IPS-NIHi7 (cell line): ENCODE measurements around the gene SLC25A53.
A peak's percentile ranks its signal among the peaks of the same experiment; 100 is the strongest.
"Not testable (repeated sequence)": the region's sequence is repeated elsewhere in the genome, so short reads cannot be mapped to it uniquely, and the experiment has no call there.

ENCODE experiments used
- DNase-seq: peaks from one replicate; pipeline ENCODE4 v3.0.0; 2012; ENCODE audit warnings: mixed read lengths; ENCODE audit errors: extremely low spot score

SLC25A53 gene

DNA sequence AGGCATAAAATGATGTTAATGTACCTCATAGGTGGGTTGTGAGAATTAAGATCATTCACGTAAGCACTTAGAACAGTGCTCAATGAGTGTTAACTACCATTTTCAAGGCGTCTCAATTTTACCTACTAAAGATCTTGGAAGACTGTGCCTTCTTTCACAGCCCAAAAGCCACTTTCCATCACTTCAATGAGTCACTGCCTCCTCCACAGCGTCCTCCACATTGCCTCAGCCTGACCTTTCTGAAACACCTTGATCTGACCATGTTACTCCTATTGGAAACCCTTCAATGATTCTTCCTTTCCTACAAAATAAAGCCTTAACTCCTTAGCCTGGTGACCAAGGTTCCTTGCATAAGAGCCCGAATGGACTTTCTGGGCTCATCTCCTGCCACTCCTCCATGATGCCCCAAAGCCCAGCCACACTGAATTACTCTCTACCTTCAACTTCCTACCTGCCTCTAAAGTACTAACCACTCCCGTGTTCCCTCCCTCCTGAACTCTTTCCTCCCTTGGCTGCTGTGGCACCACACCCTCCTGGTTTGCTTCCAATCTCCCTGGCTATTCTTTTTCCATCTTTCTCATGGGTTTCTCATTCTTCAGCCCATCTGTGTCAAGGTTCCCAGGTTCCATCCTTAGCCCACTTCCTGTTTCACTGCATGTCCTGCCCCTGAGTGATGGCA, 22.1 kb downstream of the SLC25A53 start:
- no peak for DNase-seq

DNA sequence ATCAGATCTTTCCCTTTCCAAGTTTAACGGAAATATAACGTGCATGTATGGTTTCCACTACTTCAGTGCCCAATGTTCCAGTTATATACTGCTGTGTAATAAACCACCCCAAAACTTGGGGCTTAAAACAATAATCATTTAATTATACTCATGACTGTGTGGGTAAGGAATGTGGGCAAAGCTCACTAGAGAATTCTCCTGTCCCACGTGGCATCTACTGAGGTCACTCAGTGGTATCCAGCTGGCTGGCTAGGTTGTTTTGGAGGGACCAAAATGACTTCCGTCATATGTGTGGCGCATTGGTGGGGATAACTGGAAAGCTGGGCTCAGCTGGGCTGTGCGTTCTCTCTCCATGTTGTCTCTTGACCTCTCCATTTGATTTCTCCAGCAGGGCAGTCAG, 26.0 kb downstream of the SLC25A53 start:
- DNase-seq = no peak

DNA sequence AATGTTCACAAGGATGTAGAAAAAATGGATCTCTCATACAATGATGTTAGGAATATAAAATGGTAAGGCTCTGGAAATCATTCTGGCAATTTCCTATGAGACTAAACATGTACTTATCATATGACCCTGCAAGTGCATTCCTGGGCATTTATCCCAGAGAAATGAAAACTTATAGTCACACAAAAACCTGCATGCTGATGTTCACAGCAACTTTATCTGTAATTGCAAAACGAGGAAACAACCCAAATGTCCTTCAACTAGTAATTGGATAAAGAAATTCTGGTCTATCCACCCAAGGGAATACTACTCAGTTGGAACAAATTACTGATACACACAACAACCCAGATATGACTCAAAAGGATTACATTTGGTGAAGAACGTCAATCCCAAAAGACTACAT, 30.0 kb downstream of the SLC25A53 start:
- DNase-seq = no peak

DNA sequence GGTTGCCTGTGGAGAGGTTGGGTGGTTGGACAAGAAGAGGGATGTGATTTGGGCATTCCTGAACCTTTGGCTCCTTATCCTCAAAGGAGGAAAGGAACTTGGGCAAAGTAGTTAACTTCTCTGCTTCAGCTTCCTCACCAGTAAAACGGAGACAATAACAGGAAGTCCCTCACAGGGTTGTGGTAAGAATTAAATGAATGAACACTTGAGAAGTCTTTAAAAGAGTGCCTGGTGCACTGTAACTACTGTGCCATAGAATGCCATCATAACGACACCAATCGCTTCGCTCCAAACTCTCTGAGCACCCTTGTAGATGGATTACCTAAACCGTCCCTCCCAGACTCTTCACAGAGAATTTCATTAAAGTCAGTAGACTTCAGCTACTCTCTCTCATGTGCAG, 34.0 kb downstream of the SLC25A53 start:
- DNase-seq = no peak

DNA sequence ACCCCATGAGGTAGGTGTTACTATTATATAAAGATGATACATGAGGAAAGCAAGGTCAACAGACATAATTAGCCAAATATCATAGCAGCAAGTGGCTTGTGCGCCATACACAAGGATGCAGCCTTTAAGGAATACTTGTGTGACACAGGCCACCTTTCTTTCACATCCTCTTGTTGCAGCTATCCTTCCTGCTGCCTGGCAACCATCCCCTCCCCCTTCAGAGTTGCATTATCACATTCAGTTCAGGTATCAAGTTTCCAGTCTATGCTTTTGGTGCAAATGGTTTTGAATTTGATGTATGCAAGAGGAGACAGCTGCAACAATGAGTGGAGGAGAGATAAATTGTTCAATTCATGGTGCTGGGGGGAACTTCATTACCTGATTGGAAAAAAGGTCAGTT, 38.0 kb downstream of the SLC25A53 start:
- DNase-seq = no peak

DNA sequence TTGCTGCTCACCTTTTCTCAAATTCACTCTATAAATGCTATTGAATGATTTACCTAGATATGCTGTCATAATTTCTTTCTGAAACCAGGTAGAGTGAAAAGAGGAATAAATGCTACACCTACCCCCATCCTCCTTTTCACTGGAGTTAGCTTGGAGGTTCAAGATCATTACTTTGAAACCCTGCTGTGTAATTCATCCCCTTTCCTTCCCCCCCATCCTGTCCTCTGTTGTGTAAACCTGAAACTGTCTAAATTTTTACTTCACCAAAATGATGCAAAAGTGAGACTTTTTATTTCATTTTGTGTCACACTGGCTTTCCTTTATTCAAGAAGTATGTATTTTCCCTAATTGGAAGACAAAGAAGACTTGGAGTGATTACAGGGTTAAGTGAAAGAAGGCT, 39.0 kb downstream of the SLC25A53 start:
- no peak for DNase-seq

DNA sequence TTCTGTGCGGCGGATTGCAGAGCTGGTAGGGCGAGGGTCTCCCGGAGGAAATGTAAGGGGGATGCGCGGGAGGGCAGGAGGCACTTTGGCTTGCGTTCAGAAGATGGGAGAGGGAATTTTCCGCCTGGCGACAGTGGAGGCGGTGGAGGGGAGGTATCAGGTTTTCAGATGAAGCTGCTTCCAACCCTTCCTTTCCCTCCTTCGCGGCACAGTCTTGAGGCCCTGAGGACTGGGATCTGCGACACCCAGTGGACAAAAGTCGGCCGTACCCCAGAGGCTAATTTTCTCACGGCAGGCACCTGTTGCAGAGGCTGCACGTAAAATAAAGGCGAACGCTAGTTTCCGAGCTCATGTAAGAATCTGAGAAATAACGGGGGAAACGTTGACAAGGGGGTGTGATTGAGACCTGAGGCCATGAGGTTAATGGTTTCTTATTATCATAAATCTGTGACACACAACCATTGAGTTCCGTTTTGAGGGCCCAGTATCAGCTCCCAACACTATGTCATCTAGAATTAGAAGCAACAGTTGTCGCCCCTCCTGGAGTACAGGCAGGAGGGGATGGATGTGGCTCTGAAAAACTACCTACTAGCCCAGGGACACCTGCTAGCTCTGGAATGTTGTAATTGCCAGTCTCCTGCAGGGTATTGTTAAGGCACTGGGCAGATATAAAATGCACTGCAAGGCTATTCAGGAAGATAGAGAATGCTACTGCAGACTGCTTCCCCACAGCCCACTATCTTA, 43.4 kb downstream of the SLC25A53 start:
- peak; percentile 71 for DNase-seq

DNA sequence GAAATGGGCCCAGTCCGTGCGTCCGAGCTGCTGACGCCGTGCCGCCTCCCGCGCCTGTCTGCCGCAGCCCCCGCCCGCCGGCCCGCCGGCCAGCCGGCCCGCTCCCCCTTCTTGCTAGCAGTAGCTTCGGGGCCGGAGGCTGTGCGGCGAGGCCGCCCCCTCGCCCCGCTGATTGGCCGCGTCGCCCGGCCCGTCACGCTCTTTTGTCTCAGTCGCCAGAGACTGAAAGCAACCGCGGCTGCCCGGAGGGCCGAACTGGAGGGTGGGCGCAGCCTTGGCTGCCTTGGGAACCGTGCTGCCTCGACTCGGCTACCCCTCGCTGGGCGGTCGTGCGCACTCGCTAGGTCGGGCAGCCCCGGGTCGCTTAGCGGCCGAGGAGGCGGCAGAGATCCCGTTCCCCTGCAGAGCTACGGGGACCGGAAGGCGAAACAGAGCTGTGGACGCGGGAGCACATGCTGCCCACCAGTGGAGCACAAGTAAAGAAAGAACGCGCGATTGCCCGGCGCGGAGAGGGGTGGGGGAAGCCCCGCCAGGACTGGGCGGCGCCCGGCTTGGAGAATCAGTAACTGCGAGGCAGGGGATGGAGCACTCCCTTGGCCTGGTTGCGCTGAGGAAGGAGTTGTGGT, 44.4 kb downstream of the SLC25A53 start, which contains the start of gene ZCCHC18:
Gene ZCCHC18 (plus strand): TSS at position 198 of the 626 bp plus-strand sequence. CDS start 1,589 bp downstream, outside the sequence.
- peak; percentile 95 for DNase-seq

DNA sequence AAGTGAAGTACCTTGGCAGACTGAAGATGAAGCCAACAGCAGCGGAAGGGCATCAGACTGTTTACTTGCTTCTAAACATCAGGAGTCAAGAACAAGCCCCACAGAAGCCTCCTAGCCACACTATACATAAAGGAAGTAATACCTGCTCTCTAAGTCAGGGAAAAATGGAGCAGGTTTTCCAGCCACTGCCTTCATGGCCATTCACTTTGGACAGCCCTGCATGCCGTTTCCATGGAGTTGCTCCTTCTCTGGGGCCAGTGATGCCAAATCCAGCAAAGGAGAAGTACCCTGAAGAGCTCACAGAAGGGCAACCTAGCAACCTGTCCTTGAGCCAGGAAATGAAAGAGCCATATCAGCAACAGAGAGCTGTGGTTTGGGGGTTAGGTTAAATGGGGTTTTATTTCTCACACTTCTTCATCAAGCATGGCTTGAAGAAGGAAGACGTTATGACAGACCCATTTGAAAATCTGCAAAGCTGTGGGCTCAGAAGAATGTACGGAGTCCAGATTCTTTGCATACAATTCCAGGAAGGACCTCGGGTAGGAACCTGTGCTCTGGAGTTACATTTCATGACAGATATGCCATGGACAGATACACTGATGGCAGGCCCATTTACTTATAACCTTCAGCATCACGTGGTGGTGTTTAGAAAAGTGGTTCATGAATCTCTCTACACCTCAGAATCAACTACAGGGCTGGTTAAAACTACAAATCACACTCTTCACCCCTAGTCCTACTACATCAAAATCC, 46.1 kb downstream of the SLC25A53 start:
- DNase-seq = not testable (repeated sequence)

DNA sequence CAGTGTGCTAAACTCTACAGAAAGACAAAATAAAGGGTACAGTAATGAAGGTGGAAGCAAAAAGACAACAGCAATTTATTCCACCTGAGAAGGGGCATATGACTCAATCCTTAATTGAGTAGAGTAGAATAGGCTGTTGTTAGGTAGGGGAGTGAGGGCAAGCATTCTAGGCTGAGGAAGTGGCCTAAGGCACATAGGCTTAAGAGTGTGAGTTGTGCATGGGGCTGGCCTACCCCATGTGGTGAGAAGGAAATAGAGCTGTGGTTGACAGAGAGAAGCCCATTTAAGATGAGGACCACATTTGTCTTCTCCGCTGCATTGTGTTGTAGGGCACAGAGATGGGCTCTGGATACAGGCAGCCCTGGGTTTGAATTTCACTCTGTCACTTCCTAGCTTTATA, 47.9 kb downstream of the SLC25A53 start:
- no peak for DNase-seq

DNA sequence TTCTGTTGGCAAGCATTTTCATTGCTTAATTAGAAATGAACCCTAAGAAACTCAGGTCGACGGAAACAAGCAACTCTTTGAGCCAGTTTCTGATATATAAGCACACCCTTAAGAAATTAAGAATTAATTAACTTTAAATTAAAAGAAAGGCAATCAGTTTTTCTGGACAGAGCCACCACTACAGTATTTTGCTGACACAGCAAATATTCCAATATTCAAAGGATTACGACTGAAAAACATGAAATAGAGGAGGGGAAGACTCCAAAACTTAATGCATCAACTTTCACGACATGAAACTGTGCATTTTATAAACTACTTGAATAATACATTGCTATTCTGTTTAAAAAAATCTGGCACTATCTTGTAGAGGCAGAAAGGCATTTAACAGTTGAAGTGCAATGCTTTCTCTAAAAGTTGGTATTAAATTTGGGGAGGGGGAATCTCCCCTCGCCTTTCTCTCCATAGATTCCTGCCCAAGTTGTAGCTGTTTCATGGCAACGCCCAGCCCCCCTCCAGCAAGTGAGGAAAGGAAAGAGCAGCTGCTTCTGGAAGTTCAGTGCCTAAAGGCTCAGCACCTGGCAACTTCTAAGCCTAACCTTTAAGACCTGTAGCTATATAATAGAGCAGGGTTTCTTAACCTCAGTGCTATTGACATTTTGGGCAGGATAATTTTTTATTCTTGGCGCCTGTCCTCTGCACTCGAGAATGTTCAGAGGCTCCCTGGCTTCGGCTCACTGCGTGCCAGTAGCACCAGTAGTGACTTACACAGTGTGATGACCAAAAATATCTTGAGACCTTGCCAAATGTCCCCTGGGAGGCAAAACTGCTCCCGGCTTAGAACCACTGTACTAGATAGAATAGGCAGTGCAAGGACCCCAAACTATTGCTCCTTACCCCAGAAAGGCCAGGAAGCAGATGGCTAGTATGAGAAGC, 51.2 kb downstream of the SLC25A53 start:
- no peak for DNase-seq

DNA sequence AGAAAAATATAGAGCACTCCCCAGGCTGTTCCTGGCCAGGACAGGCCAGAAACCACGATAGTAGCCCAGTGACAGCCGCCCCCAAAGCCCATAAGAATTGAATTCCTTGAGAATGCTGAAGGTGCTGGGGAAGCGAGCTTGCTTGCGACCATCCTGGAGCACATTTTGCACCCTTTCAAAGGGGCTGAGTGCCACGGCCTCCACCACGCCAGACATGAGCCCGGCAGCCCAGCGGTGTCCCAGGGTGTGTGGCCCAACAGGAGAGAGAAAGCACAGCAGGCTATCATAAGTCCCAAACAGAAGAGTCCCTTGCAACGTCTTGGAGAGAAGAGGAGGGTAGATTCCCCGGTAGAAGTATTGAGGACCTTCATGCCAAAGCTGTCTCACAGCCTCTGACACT, 52.1 kb downstream of the SLC25A53 start:
- no peak for DNase-seq

DNA sequence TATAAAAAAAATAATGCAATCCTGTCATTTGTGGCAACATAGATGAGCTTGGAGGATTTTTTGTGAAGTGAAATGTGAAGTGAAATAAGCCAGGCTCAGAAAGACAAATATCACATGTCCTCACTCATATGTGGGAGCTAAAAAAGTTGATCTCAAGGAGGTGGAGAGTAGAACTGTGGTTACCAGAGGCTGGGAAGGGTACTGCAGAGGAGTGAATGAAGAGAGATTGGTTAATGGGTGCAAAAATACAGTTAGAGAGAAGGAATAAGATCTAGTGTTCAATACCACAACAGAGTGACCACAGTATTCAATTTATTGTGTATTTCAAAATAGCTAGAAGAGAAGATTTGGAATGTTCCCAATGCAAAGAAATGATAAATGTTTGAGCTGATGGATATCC, 57.9 kb downstream of the SLC25A53 start:
- DNase-seq = no peak

DNA sequence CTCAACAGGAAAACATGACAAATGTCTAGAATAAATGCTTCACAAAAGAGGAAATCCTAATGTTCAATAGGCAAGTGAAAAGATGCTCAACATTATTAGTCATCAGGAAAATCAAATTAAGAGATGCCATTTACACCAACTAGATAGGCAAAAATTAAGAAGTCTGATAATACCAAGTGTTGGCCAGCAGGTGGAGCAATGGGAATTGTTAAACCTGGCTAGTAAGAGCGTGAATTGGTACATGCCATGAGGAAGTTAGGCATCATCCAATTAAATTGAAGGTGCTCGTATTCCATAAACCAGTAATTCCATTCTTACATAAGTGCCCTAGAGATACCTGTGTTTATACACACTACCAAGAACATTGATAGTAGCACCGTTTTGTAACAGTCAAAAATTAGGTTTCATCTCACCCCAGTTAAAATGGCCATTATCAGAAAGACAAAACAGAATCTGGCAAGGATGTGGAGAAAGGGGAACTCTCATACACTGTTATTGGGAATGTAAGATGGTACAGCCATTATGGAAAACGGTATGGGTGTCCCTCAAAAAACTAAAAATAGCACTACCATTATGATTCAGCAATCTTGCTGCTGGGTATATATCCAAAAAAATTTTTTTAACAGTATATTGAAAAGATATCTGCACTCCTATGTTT, 58.5 kb downstream of the SLC25A53 start:
- peak; percentile 56 for DNase-seq

DNA sequence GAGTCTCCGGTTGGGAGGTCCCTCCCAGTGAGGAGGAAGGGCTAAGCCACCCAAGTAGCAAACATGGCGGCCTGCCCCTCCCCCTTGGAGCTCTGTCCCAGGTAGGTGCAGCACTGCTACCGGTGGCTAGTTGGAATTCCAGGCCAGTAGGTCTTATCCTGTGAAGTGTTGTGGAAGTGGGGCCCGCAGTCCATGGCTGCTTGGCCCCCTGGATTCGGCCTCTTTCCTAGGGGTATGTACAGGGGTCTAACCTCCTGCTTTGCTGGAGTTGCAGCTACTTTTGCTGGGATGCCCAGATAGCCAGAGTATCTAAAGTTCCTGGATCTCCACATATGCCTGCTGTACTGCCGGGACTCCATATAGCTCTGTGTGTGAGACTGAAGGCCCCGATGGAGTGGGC, 70.9 kb downstream of the SLC25A53 start:
- DNase-seq = no peak

DNA sequence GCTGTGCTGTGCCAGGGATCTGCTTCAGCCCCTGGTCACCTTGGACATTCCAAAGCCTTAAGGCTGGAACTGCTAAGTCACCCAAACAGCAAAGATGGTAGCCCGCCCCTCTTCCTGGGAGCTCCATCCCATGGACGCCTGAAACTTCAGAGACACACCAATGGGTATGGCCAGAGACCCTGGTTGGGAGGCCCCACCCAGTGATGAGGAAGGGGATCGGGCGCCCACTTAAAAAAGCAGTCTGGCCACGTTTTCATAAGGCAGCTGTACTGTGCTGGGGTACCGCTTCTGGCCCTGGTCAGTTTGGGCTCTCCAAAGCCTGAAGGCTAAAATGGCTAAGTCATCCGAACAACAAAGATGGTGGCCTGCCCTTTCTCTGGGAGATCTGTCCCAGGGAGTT, 71.3 kb downstream of the SLC25A53 start:
- DNase-seq = no peak

DNA sequence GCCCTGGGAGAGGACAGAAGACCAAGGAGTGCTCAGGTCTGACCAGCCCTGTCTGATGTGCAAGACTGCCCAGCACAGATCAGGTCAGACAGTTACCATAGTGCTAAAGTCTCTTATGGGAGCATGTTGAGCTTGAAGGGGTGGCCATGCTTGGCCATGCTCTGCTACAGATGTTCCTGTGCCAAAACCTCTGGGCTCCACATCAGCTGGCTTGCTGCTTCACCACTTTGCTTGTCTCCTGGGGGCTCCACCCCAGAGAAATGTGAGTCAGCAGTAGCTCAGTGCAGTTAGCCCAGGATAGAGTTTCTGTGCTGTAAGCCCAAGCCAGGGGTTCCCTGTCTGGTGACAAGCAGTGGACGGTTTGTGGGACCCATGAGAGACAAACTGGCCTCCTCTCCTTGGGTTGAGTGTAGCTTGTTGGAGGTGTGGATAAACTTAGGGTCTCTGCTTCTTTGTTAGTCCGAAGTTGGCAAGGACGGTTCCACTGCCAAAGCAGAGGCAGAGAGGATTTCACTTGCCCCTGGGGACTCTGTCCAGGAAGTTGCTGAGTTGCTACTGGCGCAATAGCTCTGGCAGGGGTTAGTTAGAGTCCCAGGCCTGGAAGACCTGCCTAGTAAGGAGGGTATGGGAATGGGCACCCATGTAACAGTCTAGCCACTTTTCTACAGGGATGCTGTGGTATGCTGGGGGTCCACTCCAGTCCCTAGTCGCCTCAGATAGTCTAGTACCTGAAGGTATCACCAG, 72.1 kb downstream of the SLC25A53 start:
- DNase-seq = no peak

DNA sequence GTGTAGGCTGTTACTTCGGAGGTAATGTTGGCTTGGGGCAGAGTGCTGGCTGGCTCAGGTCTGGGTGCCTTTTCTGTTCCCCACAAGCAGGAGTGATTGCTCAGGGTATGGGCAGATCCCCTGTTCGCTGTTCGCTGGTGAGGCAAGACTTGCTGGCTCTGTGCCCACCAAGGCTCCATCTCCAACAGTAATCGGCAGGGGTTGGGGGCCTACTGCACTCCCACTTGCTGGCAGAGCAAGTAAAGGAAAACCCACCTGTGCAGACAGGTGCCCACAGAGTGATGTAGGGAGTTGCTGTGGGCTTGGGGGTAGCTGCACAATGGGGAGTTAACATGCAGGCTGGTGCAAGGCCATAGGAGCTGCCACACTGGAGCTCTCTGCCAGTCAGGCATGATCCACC, 72.7 kb downstream of the SLC25A53 start:
- DNase-seq = no peak

DNA sequence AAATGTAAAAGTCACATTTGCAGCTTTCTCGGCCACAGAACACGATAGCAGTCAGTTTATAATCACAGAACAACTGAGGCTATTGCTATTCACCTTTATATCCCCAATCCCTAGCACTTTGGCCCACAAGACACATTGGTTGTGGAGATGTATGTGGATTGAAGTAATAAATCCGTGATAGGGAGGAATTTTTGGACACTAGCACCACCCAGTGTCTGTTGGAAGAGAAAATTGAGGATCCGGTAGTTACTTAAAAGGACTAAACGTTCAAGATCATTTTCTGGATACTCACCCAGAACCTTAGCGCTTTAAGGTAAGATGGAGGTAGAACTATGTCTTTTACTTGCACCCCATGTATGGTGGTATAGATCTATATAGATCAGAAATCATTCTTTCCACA, 79.0 kb downstream of the SLC25A53 start:
- not testable (repeated sequence) for DNase-seq
